Skeletal muscle tissue (tissue), 1 donor: ENCODE measurements around the gene PBX3. TPM values are rescaled to one million over a fixed set of nuclear protein-coding genes. Genes with fewer than 3 reads are reported as not detected.

Experiments used
- total RNA-seq: library from RNA; depleted of rRNA; stranded (reverse); fragments of >200 nt; gene quantifications from one replicate; pipeline ENCODE4 v1.2.3, GENCODE V29; 2014

The PBX3 gene
- total RNA-seq, 1 donor from 2014 or later: 14.1 TPM

Other genes starting within 250 kb of the PBX3 start
- 44.9 TPM for gene MAPKAP1, start 40.2 kb upstream of the PBX3 start, total RNA-seq